Lung (tissue), 12 donors: ENCODE measurements around the gene IL20RB. TPM values are rescaled to one million over a fixed set of nuclear protein-coding genes. Genes with fewer than 3 reads are reported as not detected.

Experiments
- ATAC-seq: fragments of 200-7000 bp; cut with Tn5 transposase; one replicate; pipeline ENCODE4 v1.9.1; 2020; ENCODE audit warnings: moderate number of reproducible peaks; ENCODE audit not compliant: insufficient read depth, low FRiP score
- DNase-seq, 3 donors: peaks; one replicate each; pipeline ENCODE4 v3.0.0-alpha.2; 2013 to 2017
- H3K27ac ChIP-seq, 2 donors: one replicate each; pipeline ENCODE4 v1.5.1; 2013; ENCODE audit warnings: mild to moderate bottlenecking in 2 of 2, moderate library complexity in 2 of 2, control low read depth in 1 of 2, inconsistent platforms in 1 of 2, low read depth in 1 of 2, low read length in 1 of 2
- H3K27me3 ChIP-seq, 3 donors: one replicate each; pipeline ENCODE4 v1.5.1; 2013; ENCODE audit warnings: low read length in 2 of 3; ENCODE audit not compliant: control insufficient read depth in 3 of 3, insufficient read depth in 3 of 3
- H3K36me3 ChIP-seq, 4 donors: one replicate each; pipeline ENCODE4 v1.5.1; 2013; ENCODE audit warnings: low read length in 4 of 4, mild to moderate bottlenecking in 1 of 4, moderate library complexity in 1 of 4; ENCODE audit not compliant: control insufficient read depth in 4 of 4, insufficient read depth in 4 of 4
- H3K4me1 ChIP-seq, 5 donors: one replicate each; pipeline ENCODE4 v1.5.1; 2013; ENCODE audit warnings: low read length in 5 of 5, mild to moderate bottlenecking in 2 of 5, moderate library complexity in 1 of 5; ENCODE audit not compliant: control insufficient read depth in 5 of 5, insufficient read depth in 5 of 5
- H3K4me3 ChIP-seq: one replicate; pipeline ENCODE4 v1.5.1; 2013; ENCODE audit warnings: mild to moderate bottlenecking, control low read depth, moderate library complexity
- H3K9ac ChIP-seq, 2 donors: one replicate each; pipeline ENCODE4 v1.5.1; 2013; ENCODE audit warnings: low read length in 2 of 2, control low read depth in 1 of 2; ENCODE audit not compliant: insufficient read depth in 1 of 2
- H3K9me3 ChIP-seq, 4 donors: one replicate each; pipeline ENCODE4 v1.5.1; 2013; ENCODE audit warnings: low read length in 3 of 4, mild to moderate bottlenecking in 1 of 4, moderate library complexity in 1 of 4; ENCODE audit not compliant: control insufficient read depth in 4 of 4, insufficient read depth in 3 of 4
- WGBS, 2 donors: extraction: QIAGEN DNeasy Blood & Tissue Kit; methylation state at CpG; one replicate each; pipeline ENCODE4 v1.1.7; 2013; 5-methylcytosine and 5-hydroxymethylcytosine counted together
- polyA plus RNA-seq, 2 donors: library from polyadenylated mRNA; stranded (reverse); fragments of 200-250 nt; gene quantifications; one replicate each; pipeline ENCODE4 v1.2.1, GENCODE V29; 2013
- total RNA-seq, 2 donors: library from RNA; depleted of rRNA in 1 of 2; stranded (reverse); fragments of >200 nt in 1 of 2; gene quantifications; one replicate each; pipeline ENCODE4 v1.2.1, GENCODE V29; 2014 to 2021
- TF ChIP-seq, protein P1 (sequence below): IDR thresholded peaks from 2 replicates; pipeline ENCODE4 v1.5.1; 2012; ENCODE audit warnings: mild to moderate bottlenecking; ENCODE audit errors: control extremely low read depth, extremely low read depth
- donor health status: control.
- donor health status: control.
- donor health status: Bipolar disorder and iron deficiency.
- donor health status: healthy.
- donor health status: DM: yes; HTN: yes; CAD: no.

The IL20RB gene
- total and polyA plus RNA-seq, 4 donors = 0.23 to 1.3 (median 0.88) TPM

- ATAC-seq (no peak), DNase-seq (no peak)
- Histone ChIP-seq H3K4me1 (peaks cover 0 to 4% (median 0%) of the 10 kb centered on the region in 5 donors), H3K9ac (no peak overlapping the region), H3K4me3 (no peak overlapping the region), H3K9me3 (no peaks in the 10 kb centered on the region), H3K27me3 (no peaks in the 10 kb centered on the region), H3K27ac (no peak overlapping the region), H3K36me3 (no peaks in the 10 kb centered on the region)
- TF ChIP-seq, protein P1, sequence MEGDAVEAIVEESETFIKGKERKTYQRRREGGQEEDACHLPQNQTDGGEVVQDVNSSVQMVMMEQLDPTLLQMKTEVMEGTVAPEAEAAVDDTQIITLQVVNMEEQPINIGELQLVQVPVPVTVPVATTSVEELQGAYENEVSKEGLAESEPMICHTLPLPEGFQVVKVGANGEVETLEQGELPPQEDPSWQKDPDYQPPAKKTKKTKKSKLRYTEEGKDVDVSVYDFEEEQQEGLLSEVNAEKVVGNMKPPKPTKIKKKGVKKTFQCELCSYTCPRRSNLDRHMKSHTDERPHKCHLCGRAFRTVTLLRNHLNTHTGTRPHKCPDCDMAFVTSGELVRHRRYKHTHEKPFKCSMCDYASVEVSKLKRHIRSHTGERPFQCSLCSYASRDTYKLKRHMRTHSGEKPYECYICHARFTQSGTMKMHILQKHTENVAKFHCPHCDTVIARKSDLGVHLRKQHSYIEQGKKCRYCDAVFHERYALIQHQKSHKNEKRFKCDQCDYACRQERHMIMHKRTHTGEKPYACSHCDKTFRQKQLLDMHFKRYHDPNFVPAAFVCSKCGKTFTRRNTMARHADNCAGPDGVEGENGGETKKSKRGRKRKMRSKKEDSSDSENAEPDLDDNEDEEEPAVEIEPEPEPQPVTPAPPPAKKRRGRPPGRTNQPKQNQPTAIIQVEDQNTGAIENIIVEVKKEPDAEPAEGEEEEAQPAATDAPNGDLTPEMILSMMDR = no peak
- 77 to 80% methylated on average over 4 of the region's 4 CpGs for WGBS, 2 donors
Observed at GRCh38 chr3:136954980-136955780, 2.6 kb upstream of the IL20RB start.

GRCh38 chr3:136955813-136956212 lies 2.0 kb upstream of the IL20RB start:
- Histone ChIP-seq H3K27me3 (no peaks in the 10 kb centered on the region), H3K9me3 (no peaks in the 10 kb centered on the region), H3K4me3 (no peak overlapping the region), H3K9ac (no peak overlapping the region), H3K36me3 (no peaks in the 10 kb centered on the region), H3K27ac (no peak overlapping the region), H3K4me1 (peaks cover 0 to 4% (median 0%) of the 10 kb centered on the region in 5 donors)
- ATAC-seq (no peak), DNase-seq (no peak)
- WGBS, 2 donors = 66 to 77% methylated on average over 2 of the region's 2 CpGs
- TF ChIP-seq, protein P1 = no peak

- Histone ChIP-seq H3K27ac (no peak overlapping the region), H3K36me3 (no peaks in the 10 kb centered on the region), H3K27me3 (no peaks in the 10 kb centered on the region), H3K4me3 (no peak overlapping the region), H3K9ac (no peak overlapping the region), H3K4me1 (peaks cover 0 to 3% (median 0%) of the 10 kb centered on the region in 5 donors), H3K9me3 (no peaks in the 10 kb centered on the region)
- TF ChIP-seq, protein P1 = no peak
- WGBS, 2 donors = 99% methylated on average over 2 of the region's 2 CpGs
- ATAC-seq (no peak), DNase-seq (no peak)
Observed at GRCh38 chr3:136956971-136957370, 812 bp upstream of the IL20RB start.
